SU-DHL-6 (cell line): ENCODE measurements around the gene RHBG.

Experiments
- H2AFZ ChIP-seq: fragments of 200-600 bp; sonication (generic); 2 replicates; pipeline ENCODE4 v1.6.1; 2014; ENCODE audit warnings: low read depth, mild to moderate bottlenecking, moderate library complexity, mixed read lengths, antibody characterized with exemption, low read length; ENCODE audit not compliant: severe bottlenecking
- H3F3A ChIP-seq: fragments of 200-600 bp; shearing (Covaris generic); 2 replicates; pipeline ENCODE4 v1.6.0; 2016; ENCODE audit warnings: antibody characterized with exemption, mild to moderate bottlenecking; ENCODE audit not compliant: insufficient read depth
- H3K27ac ChIP-seq: fragments of 200-600 bp; sonication (generic); 2 replicates; pipeline ENCODE4 v1.5.1; 2016; ENCODE audit warnings: low read depth, mild to moderate bottlenecking, low read length, moderate library complexity, mixed read lengths
- H3K27me3 ChIP-seq: fragments of 200-600 bp; sonication (generic), shearing (Covaris generic); 2 replicates; pipeline ENCODE4 v1.6.0; 2014; ENCODE audit warnings: mild to moderate bottlenecking, low read length
- H3K36me3 ChIP-seq: fragments of 200-600 bp; sonication (generic); 2 replicates; pipeline ENCODE4 v1.6.1; 2014; ENCODE audit warnings: mild to moderate bottlenecking, low read length, mixed read lengths
- H3K4me2 ChIP-seq: fragments of 300-600, 200-600 bp; shearing (Covaris generic), sonication (generic); 2 replicates; pipeline ENCODE4 v1.6.0; 2014; ENCODE audit warnings: low read length, low read depth, mild to moderate bottlenecking; ENCODE audit not compliant: poor library complexity, severe bottlenecking
- H3K4me3 ChIP-seq: fragments of 200-600 bp; sonication (generic); 2 replicates; pipeline ENCODE4 v1.5.1; 2014; ENCODE audit warnings: antibody characterized with exemption, low read length, mild to moderate bottlenecking, mixed read lengths; ENCODE audit not compliant: insufficient read depth, poor library complexity, severe bottlenecking
- H3K79me2 ChIP-seq: fragments of 200-600 bp; sonication (generic); 2 replicates; pipeline ENCODE4 v1.6.1; 2014; ENCODE audit warnings: mild to moderate bottlenecking, low read length, moderate library complexity; ENCODE audit not compliant: insufficient read depth
- H3K9ac ChIP-seq: fragments of 200-600 bp; sonication (generic); 2 replicates; pipeline ENCODE4 v1.7.0; 2014; ENCODE audit warnings: mild to moderate bottlenecking, low read length
- H3K9me2 ChIP-seq: fragments of 200-600 bp; sonication (generic); replicated peaks from 2 replicates; pipeline ENCODE4 v1.6.1; 2014; ENCODE audit warnings: low read length; ENCODE audit not compliant: insufficient read depth
- H3K9me3 ChIP-seq: fragments of 200-600 bp; sonication (generic); 2 replicates; pipeline ENCODE4 v1.6.1; 2014; ENCODE audit warnings: low read length, mixed read lengths; ENCODE audit not compliant: insufficient read depth
- H4K20me1 ChIP-seq: fragments of 200-600 bp; sonication (generic); 2 replicates; pipeline ENCODE4 v1.6.1; 2014; ENCODE audit warnings: low read depth, mild to moderate bottlenecking, antibody characterized with exemption, low read length, moderate library complexity, mixed read lengths
- EZH2phosphoT487 ChIP-seq: fragments of 200-600 bp; sonication (generic), shearing (Covaris generic); conservative IDR thresholded peaks from 2 replicates; pipeline ENCODE4 v1.6.1; 2018; ENCODE audit warnings: mild to moderate bottlenecking, antibody characterized with exemption, low read length, moderate library complexity, mixed read lengths
- TF ChIP-seq, protein P1 (sequence below): fragments of 200-600 bp; sonication (generic); IDR thresholded peaks from one replicate; pipeline ENCODE4 v1.5.1; 2017; ENCODE audit warnings: antibody characterized with exemption, mild to moderate bottlenecking, low read length, moderate library complexity; ENCODE audit not compliant: insufficient read depth, poor library complexity, severe bottlenecking

The RHBG gene

DNA sequence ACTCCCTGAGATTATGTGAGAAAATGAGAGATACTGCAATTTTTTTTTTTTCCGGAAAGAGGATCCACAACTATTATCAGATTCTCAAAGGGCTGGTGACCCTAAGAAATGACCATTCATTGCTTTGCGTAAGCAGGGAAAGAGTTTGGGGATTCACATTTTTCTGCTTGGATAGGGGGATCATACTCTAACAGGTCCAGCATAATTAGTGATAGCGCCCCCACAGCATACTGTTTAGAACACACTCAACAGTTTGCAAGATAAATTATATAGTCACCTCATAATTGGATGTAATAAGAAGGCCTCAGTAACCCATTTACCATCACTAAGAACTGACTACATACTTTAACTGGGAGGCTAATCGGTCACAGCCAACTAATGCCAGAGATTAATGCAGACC lies 32.8 kb upstream of the RHBG start:
- Histone ChIP-seq H3K4me3 (peak overlapping the region; percentile 90), H2AFZ (no peak overlapping the region), H4K20me1 (peaks cover 18% of the 10 kb centered on the region; the same call in 1 of the 2 replicates), H3K9ac (peak overlapping the region; percentile 77), H3K9me2 (no peaks in the 10 kb centered on the region), H3K36me3 (peaks cover 31% of the 10 kb centered on the region), H3K27ac (no peak overlapping the region), H3K9me3 (no peaks in the 10 kb centered on the region), H3F3A (0 out of 2 replicates have a peak, but pooled peaks cover 5% of the 10 kb centered on the region), H3K27me3 (no peaks in the 10 kb centered on the region), H3K79me2 (peaks cover 53% of the 10 kb centered on the region), H3K4me2 (peak overlapping the region; percentile 82)
- TF ChIP-seq, protein P1, sequence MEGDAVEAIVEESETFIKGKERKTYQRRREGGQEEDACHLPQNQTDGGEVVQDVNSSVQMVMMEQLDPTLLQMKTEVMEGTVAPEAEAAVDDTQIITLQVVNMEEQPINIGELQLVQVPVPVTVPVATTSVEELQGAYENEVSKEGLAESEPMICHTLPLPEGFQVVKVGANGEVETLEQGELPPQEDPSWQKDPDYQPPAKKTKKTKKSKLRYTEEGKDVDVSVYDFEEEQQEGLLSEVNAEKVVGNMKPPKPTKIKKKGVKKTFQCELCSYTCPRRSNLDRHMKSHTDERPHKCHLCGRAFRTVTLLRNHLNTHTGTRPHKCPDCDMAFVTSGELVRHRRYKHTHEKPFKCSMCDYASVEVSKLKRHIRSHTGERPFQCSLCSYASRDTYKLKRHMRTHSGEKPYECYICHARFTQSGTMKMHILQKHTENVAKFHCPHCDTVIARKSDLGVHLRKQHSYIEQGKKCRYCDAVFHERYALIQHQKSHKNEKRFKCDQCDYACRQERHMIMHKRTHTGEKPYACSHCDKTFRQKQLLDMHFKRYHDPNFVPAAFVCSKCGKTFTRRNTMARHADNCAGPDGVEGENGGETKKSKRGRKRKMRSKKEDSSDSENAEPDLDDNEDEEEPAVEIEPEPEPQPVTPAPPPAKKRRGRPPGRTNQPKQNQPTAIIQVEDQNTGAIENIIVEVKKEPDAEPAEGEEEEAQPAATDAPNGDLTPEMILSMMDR = peak; percentile 51
- no peak for TF ChIP-seq EZH2phosphoT487

DNA sequence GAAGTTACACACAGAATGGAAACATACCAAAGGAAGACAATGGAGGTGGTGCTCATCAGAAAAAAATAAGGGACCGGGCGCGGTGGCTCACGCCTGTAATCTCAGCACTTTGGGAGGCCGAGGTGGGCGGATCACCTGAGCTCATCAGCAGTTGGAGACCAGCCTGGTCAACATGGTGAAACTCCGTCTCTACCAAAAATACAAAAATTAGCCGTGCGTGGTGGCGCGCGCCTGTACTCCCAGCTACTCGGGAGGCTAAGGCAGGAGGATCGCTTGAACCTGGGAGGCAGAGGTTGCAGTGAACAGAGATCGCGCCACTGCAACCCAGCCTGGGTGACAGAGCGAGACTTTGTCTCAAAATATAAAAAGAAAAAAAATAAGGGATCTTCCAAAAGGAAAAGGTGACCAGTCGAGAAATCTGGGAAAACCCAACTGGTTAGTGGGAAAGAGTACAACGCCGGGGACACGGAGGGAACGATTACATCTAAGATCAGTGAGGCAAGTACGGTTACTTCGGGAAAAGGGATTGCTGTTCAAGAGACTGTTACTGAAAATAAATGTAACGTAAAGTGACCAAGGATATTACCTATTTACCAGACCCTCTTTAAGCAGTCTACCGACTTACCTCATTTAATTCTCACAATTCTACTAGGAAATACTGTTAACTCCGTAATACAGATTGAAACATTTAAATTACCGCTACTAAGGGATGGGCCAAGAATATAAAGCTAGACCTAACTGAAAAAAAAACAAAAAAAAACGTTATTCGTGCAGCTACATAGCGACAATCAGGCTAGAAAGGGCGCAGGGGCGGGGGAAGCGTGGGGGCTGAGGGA lies 31.7 kb upstream of the RHBG start:
- H3K9me2 ChIP-seq = no peaks in the 10 kb centered on the region
- H3K4me3 ChIP-seq = peak overlapping the region; percentile 90
- H3K9ac ChIP-seq = peak overlapping the region; percentile 77
- TF ChIP-seq, protein P1 = no peak
- TF ChIP-seq EZH2phosphoT487 = no peak
- no peaks in the 10 kb centered on the region for H3K9me3 ChIP-seq
- H4K20me1 ChIP-seq = peaks cover 18% of the 10 kb centered on the region; the same call in 1 of the 2 replicates
- peaks cover 7% of the 10 kb centered on the region; the same call in 1 of the 2 replicates for H3F3A ChIP-seq
- H3K27me3 ChIP-seq = no peaks in the 10 kb centered on the region
- peak overlapping the region; percentile 65 for H3K27ac ChIP-seq
- peak overlapping the region; percentile 82 for H3K4me2 ChIP-seq
- H3K79me2 ChIP-seq = peaks cover 53% of the 10 kb centered on the region
- H3K36me3 ChIP-seq = peaks cover 27% of the 10 kb centered on the region
- H2AFZ ChIP-seq = peak overlapping the region; percentile 30

DNA sequence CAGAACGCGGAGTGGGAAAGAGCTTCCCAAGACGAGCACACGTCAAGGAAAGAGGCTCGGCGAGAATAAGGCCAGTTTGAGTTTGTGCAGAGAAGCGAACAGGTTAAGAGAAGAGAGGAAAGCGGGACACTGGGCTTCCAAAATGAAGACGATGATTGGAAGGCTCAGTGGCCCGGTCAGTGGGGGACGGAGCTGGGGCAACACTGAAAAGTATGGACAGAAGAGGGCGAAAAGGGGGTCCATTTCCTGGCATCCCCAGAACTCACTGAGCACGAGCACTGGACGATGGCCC lies 31.2 kb upstream of the RHBG start:
- no peaks in the 10 kb centered on the region for H3K27me3 ChIP-seq
- H3K9me2 ChIP-seq = no peaks in the 10 kb centered on the region
- peak overlapping the region; percentile 82 for H3K4me2 ChIP-seq
- peaks cover 22% of the 10 kb centered on the region for H3K36me3 ChIP-seq
- peaks cover 48% of the 10 kb centered on the region for H3K79me2 ChIP-seq
- H3K9ac ChIP-seq = peak overlapping the region; percentile 77
- H3K4me3 ChIP-seq = peak overlapping the region; percentile 90
- H2AFZ ChIP-seq = peak overlapping the region; percentile 30
- TF ChIP-seq EZH2phosphoT487 = no peak
- TF ChIP-seq, protein P1 = no peak
- no peaks in the 10 kb centered on the region for H3K9me3 ChIP-seq
- peaks cover 18% of the 10 kb centered on the region; the same call in 1 of the 2 replicates for H4K20me1 ChIP-seq
- peak overlapping the region; percentile 65 for H3K27ac ChIP-seq
- peaks cover 10% of the 10 kb centered on the region; the same call in 1 of the 2 replicates for H3F3A ChIP-seq
